Neuronal stem cell (in vitro differentiated cells): ENCODE data around the gene PARD6A.
A peak's percentile ranks its signal among the peaks of the same experiment; 100 is the strongest.

Experiments used
- DNase-seq: peaks from one replicate; pipeline ENCODE4 v3.0.0-alpha.2; 2013; ENCODE audit warnings: low spot score
- H2AFZ ChIP-seq: one replicate; pipeline ENCODE4 v1.6.1; 2013; ENCODE audit warnings: mild to moderate bottlenecking, low read length, inconsistent platforms
- H2AK5ac ChIP-seq: 2 replicates; pipeline ENCODE4 v1.6.1; 2013; ENCODE audit warnings: low read depth, mild to moderate bottlenecking, inconsistent platforms, low read length, moderate library complexity, mixed read lengths
- H2BK120ac ChIP-seq: 2 replicates; pipeline ENCODE4 v1.6.1; 2013; ENCODE audit warnings: low read depth, mild to moderate bottlenecking, inconsistent platforms, low read length, moderate library complexity, mixed read lengths
- H2BK12ac ChIP-seq: one replicate; pipeline ENCODE4 v1.6.1; 2013; ENCODE audit warnings: low read length, inconsistent platforms
- H2BK15ac ChIP-seq: 2 replicates; pipeline ENCODE4 v1.6.1; 2013; ENCODE audit warnings: mild to moderate bottlenecking, low read length, inconsistent platforms, mixed read lengths
- H2BK5ac ChIP-seq: one replicate; pipeline ENCODE4 v1.6.1; 2013; ENCODE audit warnings: inconsistent platforms, mild to moderate bottlenecking, low read length, moderate library complexity
- H3K14ac ChIP-seq: one replicate; pipeline ENCODE4 v1.6.1; 2013; ENCODE audit warnings: low read length, inconsistent platforms
- H3K18ac ChIP-seq: 2 replicates; pipeline ENCODE4 v1.6.1; 2013; ENCODE audit warnings: low read length, inconsistent platforms
- H3K23ac ChIP-seq: 2 replicates; pipeline ENCODE4 v1.6.1; 2013; ENCODE audit warnings: low read depth, mild to moderate bottlenecking, mixed read lengths, low read length, inconsistent platforms; ENCODE audit not compliant: poor library complexity
- H3K27ac ChIP-seq: replicated peaks from 3 replicates; pipeline ENCODE4 v1.5.1; 2013; ENCODE audit warnings: low read length, inconsistent platforms
- H3K27me3 ChIP-seq, 3 experiments: 2 replicates each; pipeline ENCODE4 v1.6.1; 2013; ENCODE audit warnings: low read length in 3 of 3, mild to moderate bottlenecking in 2 of 3, inconsistent platforms in 1 of 3, low read depth in 1 of 3, mixed read lengths in 1 of 3, moderate library complexity in 1 of 3; ENCODE audit not compliant: control insufficient read depth in 3 of 3, insufficient read depth in 3 of 3
- H3K36me3 ChIP-seq, 2 donors: replicated peaks in 1 of 2; 2 replicates each; pipeline ENCODE4 v1.6.1; 2013; ENCODE audit warnings: low read length in 2 of 2; ENCODE audit not compliant: control insufficient read depth in 2 of 2, insufficient read depth in 2 of 2
- H3K4ac ChIP-seq: 2 replicates; pipeline ENCODE4 v1.6.1; 2013; ENCODE audit warnings: inconsistent platforms, mild to moderate bottlenecking, low read length, moderate library complexity
- H3K4me1 ChIP-seq, 2 donors: 1 replicate in 1 of 2; 2 replicates in 1 of 2; pipeline ENCODE4 v1.6.1; 2013; ENCODE audit warnings: low read length in 2 of 2, low read depth in 1 of 2; ENCODE audit not compliant: control insufficient read depth in 2 of 2, insufficient read depth in 1 of 2
- H3K4me2 ChIP-seq: one replicate; pipeline ENCODE4 v1.6.1; 2013; ENCODE audit warnings: mild to moderate bottlenecking, low read length, inconsistent platforms; ENCODE audit not compliant: insufficient read depth, poor library complexity, severe bottlenecking
- H3K4me3 ChIP-seq, 2 donors: 2 replicates each; pipeline ENCODE4 v1.5.1; 2013; ENCODE audit warnings: low read length in 2 of 2, mild to moderate bottlenecking in 2 of 2, inconsistent platforms in 1 of 2, moderate library complexity in 1 of 2
- H3K79me1 ChIP-seq: one replicate; pipeline ENCODE4 v1.6.1; 2013; ENCODE audit warnings: low read depth, mild to moderate bottlenecking, inconsistent platforms, low read length, moderate library complexity
- H3K9ac ChIP-seq: one replicate; pipeline ENCODE4 v1.6.1; 2013; ENCODE audit warnings: mild to moderate bottlenecking, low read depth, low read length, inconsistent platforms; ENCODE audit not compliant: poor library complexity
- H3K9me3 ChIP-seq, 2 donors: replicated peaks in 1 of 2; 2 replicates each; pipeline versions ENCODE3 to v1.6.1; 2013; ENCODE audit warnings: low read length in 2 of 2, mild to moderate bottlenecking in 2 of 2, inconsistent platforms in 1 of 2, low read depth in 1 of 2, mixed read lengths in 1 of 2, moderate library complexity in 1 of 2; ENCODE audit not compliant: control insufficient read depth in 2 of 2, insufficient read depth in 1 of 2
- H4K8ac ChIP-seq: one replicate; pipeline ENCODE4 v1.6.1; 2013; ENCODE audit warnings: low read depth, mild to moderate bottlenecking, inconsistent platforms, low read length, moderate library complexity
- H4K91ac ChIP-seq: one replicate; pipeline ENCODE4 v1.6.1; 2013; ENCODE audit warnings: low read length, low read depth, mild to moderate bottlenecking, inconsistent platforms; ENCODE audit not compliant: poor library complexity
- WGBS, 2 donors: extraction: QIAGEN DNeasy Blood & Tissue Kit; methylation state at CpG; one replicate each; pipeline ENCODE4 v1.1.7; 2013; ENCODE audit warnings: missing lambda C conversion rate in 2 of 2, mixed read lengths in 1 of 2; ENCODE audit not compliant: insufficient read length in 2 of 2, insufficient replicate concordance in 1 of 2; ENCODE audit errors: extremely low coverage in 2 of 2; 5-methylcytosine and 5-hydroxymethylcytosine counted together

PARD6A gene

DNA sequence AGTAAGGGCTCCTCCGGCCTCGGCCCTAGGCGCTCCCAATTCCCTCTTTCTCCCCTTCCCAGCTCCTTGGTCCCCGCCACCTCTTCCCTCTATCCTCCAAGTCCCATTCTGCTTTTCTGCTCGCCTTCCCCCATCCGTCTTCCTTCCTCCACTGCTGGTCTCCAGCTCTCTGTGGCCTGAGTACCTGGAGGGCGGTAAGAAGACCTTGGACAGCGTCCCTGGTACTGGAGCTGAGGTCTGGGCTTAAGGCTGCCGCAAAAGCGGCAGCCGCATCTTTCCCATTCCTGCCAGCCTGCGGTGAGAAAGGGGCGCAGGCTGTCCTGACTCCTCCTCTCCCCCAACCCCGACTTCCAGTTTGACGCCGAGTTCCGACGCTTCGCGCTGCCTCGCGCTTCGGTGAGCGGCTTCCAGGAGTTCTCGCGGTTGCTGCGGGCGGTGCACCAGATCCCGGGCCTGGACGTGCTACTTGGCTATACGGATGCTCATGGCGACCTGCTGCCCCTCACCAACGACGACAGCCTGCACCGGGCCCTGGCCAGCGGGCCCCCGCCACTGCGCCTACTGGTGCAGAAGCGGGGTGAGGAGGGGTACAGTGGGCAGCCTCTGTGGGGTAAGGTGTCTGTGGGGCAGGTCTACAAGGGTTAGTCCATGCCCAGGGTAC, 471 bp downstream of the PARD6A start:
- peak; percentile 69 for DNase-seq
- no peak overlapping the region for H2BK5ac ChIP-seq
- H3K4me1 ChIP-seq: peaks cover 7 to 16% of the 10 kb centered on the region in 2 donors
- H3K4ac ChIP-seq: no peak overlapping the region
- H3K79me1 ChIP-seq: peaks cover 10% of the 10 kb centered on the region
- H3K23ac ChIP-seq: peak overlapping the region; percentile 45
- H2BK15ac ChIP-seq: no peak overlapping the region
- H3K9ac ChIP-seq: peak overlapping the region; percentile 82
- H3K4me3 ChIP-seq: peak overlapping the region; percentile 67 to 70
- peaks cover 11 to 61% of the 10 kb centered on the region in 2 donors for H3K36me3 ChIP-seq
- H3K27me3 ChIP-seq: peaks cover 0 to 2% (median 0%) of the 10 kb centered on the region in 3 experiments
- no peak overlapping the region for H4K8ac ChIP-seq
- peak overlapping the region; percentile 85 for H2AFZ ChIP-seq
- H3K4me2 ChIP-seq: peak overlapping the region; percentile 93
- no peaks in the 10 kb centered on the region for H3K9me3 ChIP-seq
- H2BK12ac ChIP-seq: no peak overlapping the region
- no peak overlapping the region for H3K14ac ChIP-seq
- peak overlapping the region; percentile 88 for H3K18ac ChIP-seq
- H4K91ac ChIP-seq: peak overlapping the region; percentile 22
- WGBS, 2 donors: no CpG with 5 or more reads among the region's 39 CpGs
- no peak overlapping the region for H3K27ac ChIP-seq
- no peak overlapping the region for H2BK120ac ChIP-seq
- H2AK5ac ChIP-seq: peak overlapping the region; percentile 43

DNA sequence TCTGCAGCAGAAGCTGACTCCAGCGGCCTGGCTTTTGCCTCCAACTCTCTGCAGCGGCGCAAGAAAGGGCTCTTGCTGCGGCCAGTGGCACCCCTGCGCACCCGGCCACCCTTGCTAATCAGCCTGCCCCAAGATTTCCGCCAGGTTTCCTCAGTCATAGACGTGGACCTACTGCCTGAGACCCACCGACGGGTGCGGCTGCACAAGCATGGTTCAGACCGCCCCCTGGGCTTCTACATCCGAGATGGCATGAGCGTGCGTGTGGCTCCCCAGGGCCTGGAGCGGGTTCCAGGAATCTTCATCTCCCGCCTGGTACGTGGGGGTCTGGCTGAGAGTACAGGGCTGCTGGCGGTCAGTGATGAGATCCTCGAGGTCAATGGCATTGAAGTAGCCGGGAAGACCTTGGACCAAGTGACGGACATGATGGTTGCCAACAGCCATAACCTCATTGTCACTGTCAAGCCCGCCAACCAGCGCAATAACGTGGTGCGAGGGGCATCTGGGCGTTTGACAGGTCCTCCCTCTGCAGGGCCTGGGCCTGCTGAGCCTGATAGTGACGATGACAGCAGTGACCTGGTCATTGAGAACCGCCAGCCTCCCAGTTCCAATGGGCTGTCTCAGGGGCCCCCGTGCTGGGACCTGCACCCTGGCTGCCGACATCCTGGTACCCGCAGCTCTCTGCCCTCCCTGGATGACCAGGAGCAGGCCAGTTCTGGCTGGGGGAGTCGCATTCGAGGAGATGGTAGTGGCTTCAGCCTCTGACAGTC, 1.3 kb downstream of the PARD6A start:
- Histone ChIP-seq H3K14ac (no peak overlapping the region), H3K27ac (no peak overlapping the region), H2BK5ac (no peak overlapping the region), H3K9ac (no peak overlapping the region), H2AFZ (no peak overlapping the region), H3K23ac (peak overlapping the region; percentile 59), H4K8ac (no peak overlapping the region), H3K4me3 (peak overlapping the region in 1 of 2 donors; percentile 70), H3K9me3 (no peaks in the 10 kb centered on the region), H2BK15ac (no peak overlapping the region), H2BK12ac (no peak overlapping the region), H3K4me2 (no peak overlapping the region), H3K79me1 (peaks cover 10% of the 10 kb centered on the region), H3K4ac (no peak overlapping the region), H3K4me1 (peaks cover 10 to 19% of the 10 kb centered on the region in 2 donors), H4K91ac (no peak overlapping the region), H3K18ac (no peak overlapping the region), H2AK5ac (peak overlapping the region; percentile 32), H3K36me3 (peaks cover 11 to 56% of the 10 kb centered on the region in 2 donors), H2BK120ac (no peak overlapping the region), H3K27me3 (peaks cover 0 to 2% (median 0%) of the 10 kb centered on the region in 3 experiments)
- WGBS, 2 donors: no CpG with 5 or more reads among the region's 34 CpGs
- DNase-seq: no peak

DNA sequence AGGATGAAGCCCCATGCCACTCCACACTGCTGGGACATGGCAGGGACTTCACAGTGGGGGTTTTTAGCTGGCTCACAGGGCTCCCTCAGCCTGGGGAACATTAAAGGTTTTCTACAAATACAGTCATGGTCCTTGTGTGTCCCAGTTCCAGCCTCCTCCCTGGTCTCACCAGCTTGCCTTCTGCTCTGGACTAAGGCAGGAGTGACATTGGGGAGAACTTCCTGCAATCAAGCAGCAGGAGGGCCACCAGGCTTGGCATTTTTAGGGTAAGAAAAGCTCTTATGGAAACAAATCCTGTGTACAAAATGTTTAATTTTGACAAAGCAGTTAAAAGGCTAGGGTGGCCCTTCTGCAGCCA, 1.9 kb downstream of the PARD6A start:
- Histone ChIP-seq H3K27me3 (peaks cover 0 to 2% (median 0%) of the 10 kb centered on the region in 3 experiments), H2BK12ac (no peak overlapping the region), H3K4me2 (no peak overlapping the region), H4K91ac (no peak overlapping the region), H3K4ac (no peak overlapping the region), H3K27ac (no peak overlapping the region), H3K23ac (no peak overlapping the region), H3K9ac (no peak overlapping the region), H4K8ac (no peak overlapping the region), H2BK5ac (no peak overlapping the region), H3K4me3 (no peak overlapping the region), H2BK15ac (no peak overlapping the region), H3K79me1 (peaks cover 10% of the 10 kb centered on the region), H2AFZ (no peak overlapping the region), H3K4me1 (peaks cover 15 to 25% of the 10 kb centered on the region in 2 donors), H3K18ac (no peak overlapping the region), H3K14ac (no peak overlapping the region), H3K36me3 (peaks cover 11 to 50% of the 10 kb centered on the region in 2 donors), H2AK5ac (no peak overlapping the region), H3K9me3 (no peaks in the 10 kb centered on the region), H2BK120ac (no peak overlapping the region)
- no peak for DNase-seq

DNA sequence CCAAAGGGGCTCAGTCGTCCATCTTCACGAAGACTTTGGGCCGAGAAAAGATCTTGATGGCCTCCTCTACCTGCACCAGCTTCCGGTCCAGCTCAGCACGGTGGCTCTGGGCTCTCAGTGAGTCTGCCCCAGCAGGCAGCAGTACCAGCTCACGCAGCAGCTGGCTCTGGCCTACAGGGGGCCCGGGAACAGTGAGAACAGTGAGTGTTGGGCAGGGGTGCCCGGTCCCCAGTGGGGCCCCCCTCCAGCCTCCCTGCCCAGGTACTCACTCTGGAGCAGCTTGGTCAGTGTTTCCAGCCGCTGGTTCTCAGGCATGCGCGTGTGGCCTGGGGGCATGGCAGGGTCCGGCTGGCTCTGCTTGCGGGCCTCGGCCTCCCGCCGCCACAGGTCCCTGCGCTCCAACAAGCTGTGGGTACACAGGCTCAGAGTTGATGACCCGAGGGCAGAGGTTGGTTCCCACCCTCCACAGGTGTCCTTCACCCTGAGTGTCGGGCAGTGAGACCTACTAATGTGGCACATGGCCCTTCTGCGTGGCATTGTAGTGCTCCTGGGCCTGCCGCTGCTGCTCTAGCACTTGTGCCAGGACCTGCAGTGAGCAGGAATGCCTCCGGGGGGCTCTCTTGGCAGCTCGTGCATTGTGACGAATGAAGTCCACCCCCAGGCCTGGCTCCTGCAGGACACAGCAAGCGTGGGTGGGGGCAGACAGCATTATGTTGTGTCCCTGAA, 2.6 kb downstream of the PARD6A start:
- Histone ChIP-seq H3K27me3 (peaks cover 0 to 2% (median 0%) of the 10 kb centered on the region in 3 experiments), H3K4me1 (peaks cover 17 to 29% of the 10 kb centered on the region in 2 donors), H4K8ac (no peak overlapping the region), H3K4me3 (no peak overlapping the region), H4K91ac (peak overlapping the region; percentile 8), H2BK5ac (no peak overlapping the region), H2BK12ac (peak overlapping the region; percentile 17), H3K14ac (no peak overlapping the region), H3K18ac (no peak overlapping the region), H3K9me3 (no peaks in the 10 kb centered on the region), H2BK15ac (peak overlapping the region; percentile 12), H2BK120ac (peak overlapping the region; percentile 36), H2AK5ac (no peak overlapping the region), H3K4me2 (no peak overlapping the region), H3K9ac (no peak overlapping the region), H3K36me3 (peaks cover 11 to 43% of the 10 kb centered on the region in 2 donors), H3K4ac (peak overlapping the region; percentile 15), H2AFZ (no peak overlapping the region), H3K27ac (no peak overlapping the region), H3K79me1 (peaks cover 10% of the 10 kb centered on the region), H3K23ac (no peak overlapping the region)
- WGBS, 2 donors: no CpG with 5 or more reads among the region's 25 CpGs
- DNase-seq: no peak
